Activated T-cell treated with anti-CD3 and anti-CD28 coated beads for 24 hours (primary cell): Measurements from ENCODE around the gene NR3C2.

ENCODE experiments used
- DNase-seq: peaks from one replicate; pipeline ENCODE4 v3.0.0-alpha.2; 2020; ENCODE audit warnings: low read depth

Gene NR3C2

DNA sequence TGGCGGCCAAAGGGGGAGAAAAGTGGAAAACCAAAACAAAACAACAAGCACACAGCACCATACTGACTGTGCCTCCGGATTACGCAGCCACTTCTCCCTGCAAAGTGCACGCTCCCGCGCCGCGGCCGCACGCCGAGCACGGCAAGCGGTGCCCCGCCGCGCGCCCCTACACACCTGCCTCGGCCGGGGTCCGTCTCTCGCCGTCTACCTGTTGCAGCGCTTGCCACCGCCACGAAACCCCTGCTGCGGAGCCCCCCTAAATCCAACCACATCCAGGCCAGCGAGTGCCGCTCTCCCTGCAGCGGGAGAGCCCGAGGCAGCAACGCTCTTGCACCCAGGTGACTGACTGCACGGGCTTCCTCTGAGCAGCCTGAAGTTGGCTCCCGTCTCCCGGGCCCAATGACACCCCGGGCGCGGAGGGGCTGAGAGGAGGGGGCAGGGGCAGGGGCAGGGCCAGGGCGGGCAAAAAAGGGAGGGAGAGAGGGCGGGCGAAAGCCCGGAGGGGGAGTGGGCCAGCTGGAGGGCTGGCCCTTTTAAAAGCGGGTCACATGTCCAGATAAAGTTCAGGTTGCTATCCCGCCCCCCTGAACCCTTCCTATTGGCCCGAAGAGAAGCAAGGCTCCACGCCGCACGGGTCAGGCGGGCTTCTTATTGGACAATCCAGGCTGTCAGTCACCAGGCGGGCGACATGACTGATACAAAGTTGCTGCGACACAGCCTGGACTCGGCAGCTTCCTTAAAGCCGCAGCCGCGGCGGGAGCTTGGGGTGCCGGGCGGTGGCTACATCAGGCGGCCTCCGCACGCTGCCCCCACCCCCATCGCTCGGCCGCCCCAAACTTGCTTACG lies at the start of gene NR3C2:
Gene NR3C2, minus strand, starts transcription at position 429 of the 846 bp plus-strand sequence.
- peak; percentile 94 for DNase-seq

- no peak for DNase-seq
These were observed 45.0 kb upstream of the NR3C2 start for GRCh38 chr4:148487181-148487580.

DNA sequence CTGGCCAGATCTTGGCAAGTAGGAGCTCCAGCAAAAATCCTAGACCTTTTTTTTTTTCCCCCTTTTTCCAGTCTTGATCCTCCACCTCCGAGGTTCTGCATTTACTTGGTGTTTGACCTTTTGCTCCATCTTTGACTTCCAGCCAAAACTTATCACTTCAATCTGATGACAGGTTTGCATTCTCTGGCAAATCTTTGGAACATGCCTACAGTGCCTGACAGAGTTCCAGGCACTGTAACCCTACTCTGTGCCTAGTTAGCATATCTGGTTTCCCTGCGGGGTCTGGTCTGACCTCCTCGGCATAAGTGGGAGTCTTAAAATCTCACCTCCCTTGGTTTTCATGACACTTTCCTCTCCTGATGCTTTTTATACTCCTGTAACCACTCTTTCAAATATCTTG lies 39.4 kb upstream of the NR3C2 start:
- DNase-seq: no peak

DNA sequence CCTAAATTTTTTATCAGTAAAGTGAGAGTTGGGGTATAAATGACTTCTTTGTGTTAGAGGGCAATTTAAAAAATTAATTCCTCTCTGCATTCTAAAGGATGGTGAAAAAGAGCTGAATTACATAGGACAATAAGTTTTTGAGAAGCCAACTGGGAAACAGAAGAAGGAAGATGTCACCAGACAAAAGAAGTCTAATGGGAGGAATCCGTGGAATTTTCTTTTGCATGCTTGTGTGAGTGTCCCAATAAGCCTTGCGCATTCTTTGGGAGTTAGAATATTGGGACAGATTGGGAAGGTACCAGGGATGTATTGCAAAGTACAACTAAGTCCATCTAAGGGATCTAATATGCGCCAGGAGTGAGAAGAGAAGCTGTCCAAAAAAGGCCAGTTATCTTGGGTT lies 35.1 kb upstream of the NR3C2 start:
- no peak for DNase-seq

- DNase-seq: no peak
These were observed 27.7 kb upstream of the NR3C2 start for GRCh38 chr4:148469938-148470337.

DNA sequence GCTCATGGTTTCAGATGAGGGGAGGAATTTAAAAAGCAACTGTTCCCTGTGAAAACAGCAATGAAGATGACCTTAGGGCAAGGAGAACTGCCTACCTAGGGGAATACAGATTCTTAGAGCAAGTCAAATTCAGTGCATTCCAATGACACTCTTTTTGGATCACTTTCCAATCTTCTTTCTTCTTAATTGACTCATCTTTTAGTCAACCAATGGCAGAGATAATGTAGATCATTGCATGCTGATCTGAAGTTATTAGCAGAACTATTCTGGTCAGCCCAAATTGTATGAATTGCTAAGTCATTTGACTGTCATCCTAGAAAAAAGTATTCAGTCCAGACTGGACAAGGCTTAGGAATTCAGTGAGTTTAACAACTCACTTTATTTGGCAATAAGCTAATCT lies 12.6 kb upstream of the NR3C2 start:
- DNase-seq: no peak

DNA sequence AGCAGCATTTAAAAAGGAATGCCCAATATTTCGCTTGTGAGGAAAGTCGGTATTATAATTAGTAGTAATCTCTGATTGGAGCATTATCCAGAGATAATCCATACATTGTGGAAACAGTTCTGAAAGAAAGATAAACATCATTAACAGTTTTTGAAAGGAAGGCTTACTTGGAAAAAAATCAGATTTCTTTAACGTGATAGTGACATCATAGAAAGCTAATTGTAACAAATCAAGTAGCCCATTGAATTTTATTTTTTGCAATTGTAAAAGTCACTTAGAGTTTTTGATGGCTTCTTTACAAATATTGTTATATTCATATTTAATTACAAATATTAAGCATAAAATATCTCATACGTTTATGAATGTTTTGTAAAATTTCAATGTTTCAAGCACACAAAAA lies 11.6 kb upstream of the NR3C2 start:
- DNase-seq: no peak

DNA sequence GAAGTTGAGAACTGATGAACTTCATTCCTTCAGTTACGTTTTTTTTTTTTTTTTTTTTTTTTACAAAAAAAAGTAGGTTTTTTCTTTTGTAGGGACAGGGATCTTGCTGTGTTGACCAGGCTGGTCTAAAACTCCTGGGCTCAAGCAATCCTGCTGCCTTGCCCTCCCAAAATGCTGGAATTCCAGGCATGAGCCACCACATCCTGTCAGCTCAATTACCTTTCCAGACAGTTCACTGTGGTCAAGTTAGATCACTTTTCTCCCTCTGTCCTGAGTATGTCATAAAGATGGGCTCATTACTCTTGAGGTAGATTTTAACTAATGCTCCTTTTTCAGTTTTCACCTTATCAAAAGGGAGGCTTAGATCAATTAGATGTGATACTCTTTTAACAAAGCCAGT lies 10.8 kb upstream of the NR3C2 start:
- DNase-seq: no peak

GRCh38 chr4:148449921-148450320 lies 7.7 kb upstream of the NR3C2 start:
- DNase-seq: no peak

DNA sequence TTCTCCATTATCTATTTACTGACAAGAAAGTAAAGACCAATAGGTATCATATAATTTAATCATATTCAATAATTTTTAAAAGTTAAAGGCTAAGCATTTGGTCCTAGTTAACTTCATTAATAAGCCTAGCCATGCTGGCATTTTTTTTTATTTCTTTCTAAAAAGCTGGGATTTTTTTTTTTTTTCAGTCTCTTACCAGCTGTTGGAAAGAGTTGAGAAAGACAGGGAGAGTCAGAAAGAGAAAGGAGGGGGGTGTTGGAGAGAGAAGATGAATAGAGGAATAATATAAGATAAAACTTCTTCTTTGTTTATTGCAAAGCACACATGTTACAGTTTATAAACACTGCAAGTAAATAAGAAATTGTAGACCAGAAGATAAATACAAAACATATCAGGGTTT lies 5.9 kb upstream of the NR3C2 start:
- no peak for DNase-seq

DNA sequence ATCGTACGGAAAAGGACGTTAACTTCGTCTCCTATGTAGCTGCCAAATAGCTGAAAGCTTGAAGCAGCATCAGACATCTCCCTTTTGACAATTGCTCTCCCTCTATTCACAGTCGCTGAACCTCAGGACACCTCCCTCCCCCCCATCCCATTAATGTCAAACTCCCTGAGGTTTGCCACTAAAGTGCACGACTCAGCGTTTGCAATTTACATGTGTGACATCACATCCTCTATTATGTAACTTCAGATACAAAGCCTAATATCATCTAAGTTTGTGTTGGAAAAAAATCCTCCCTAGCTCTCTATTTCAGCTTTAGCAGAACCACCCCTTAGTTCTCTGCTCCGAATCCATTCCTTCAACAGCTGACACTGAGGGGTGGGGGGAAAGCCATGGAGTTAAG lies 5.5 kb upstream of the NR3C2 start:
- DNase-seq: no peak

GRCh38 chr4:148445860-148446330 lies 3.7 kb upstream of the NR3C2 start:
- no peak for DNase-seq

DNA sequence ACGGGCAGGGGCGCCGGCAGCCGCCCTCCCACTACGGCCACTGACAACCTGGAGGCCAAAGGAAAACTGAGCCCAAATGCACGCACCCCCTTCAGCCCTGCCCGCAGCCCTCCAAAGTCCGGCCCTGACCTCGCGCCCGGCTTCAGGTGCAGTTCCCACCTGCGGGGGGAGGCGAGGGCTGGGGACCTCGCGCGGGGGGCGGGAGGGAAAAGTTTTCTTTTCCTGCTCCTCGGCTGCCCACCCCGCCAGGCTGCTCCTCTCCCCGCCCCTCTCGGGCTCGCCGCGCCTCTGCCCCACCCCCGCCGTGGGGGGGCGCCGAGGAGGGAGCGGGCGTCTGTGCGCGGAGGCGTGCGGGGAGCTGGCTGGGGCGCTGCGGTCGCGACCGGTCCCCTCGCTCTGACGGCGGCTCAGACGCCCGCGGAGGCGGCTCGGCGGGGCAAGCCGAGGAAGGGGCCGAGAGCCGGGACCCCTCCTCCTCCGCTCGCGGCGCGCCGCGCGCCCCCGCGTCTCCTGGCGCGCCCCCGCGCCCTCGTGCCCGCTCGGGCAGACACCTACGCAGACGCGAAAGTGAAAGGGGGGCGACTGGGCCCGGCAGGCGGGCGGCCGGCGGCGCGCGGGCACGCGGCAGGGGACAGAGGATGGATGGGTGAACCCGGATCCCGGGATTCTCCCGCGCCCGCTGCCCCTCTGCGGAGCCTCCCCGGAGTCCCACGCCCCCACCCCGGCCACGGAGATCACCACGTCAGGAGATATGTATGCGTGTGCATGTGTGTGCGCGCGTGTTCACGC lies 3.1 kb upstream of the NR3C2 start:
- peak; percentile 44 for DNase-seq

DNA sequence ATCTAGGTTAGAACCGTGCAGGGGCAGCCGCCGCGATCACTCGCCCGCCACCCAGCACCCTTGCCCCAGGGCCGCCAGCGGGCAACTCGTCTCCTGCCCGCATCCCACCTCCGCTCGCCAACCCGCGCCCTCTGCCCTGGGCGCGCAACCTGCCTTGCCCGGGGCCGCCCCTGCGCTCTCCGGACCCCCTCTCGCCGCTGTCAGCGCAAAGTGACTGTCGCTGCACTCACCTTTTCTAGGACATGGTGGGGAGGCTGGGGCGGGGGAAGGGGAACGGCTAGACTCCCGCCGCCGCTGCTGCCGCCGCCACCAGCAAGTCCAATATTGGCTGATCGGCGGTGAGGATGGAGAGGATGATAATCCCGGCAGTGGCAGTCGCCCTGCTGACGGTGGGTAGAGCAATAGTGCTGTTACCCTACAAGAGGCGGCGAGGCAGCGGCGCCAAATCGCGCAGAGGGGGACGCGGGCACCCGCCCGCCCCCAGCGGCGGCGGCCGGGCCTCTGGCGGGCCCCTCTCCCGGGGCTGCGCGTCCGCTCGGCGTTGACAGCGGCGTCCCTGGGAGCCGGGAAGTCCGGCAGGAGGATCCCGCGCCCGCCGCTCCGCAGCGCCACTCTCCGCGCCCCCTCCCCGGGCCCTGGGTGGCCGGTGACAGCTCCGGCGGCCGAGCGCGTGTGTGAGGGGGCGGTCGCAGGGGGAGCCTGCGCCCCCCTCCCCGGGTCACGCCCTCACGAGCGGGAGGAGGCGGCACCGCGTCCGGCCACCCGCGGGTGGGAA lies 2.3 kb upstream of the NR3C2 start:
- peak; percentile 19 for DNase-seq

DNA sequence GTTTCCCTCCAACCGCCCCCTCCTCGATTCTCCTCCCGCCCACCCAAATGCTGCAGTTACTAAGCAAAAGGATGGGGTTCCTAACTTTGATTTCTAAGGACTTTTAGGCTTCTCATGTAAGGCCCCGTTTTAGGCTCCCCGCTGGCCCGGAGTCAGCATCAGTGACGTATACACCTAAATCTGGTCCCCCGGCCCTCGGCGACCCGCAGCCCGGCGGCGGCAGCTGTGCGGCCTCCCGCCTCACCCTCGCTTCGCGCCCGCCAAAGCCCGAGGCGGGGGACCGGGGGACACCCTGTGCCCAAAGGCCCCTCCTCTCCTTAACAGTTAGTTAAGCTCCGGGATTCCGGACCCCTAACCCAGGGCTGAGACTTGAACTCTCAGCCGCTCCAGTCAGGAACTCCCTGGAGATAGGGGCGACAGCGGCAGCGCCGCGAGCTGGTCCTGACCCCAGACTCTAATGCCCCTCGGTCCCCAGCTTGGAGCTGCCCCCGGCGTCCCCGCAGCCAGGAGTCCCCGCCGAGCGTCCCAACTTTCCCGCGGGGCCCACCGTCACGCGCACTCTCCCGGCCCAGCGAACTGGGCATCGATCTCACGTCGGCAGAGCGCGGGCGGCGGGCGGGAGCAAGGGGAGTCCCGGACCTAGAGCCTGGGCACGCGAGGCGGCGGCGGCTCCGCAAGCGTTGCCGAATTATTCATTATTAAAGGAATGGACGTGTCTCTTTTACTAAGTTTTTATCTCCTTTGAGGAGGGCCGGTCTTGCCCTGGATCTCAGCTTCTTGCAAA lies 1.5 kb upstream of the NR3C2 start:
- DNase-seq: peak; percentile 7

DNA sequence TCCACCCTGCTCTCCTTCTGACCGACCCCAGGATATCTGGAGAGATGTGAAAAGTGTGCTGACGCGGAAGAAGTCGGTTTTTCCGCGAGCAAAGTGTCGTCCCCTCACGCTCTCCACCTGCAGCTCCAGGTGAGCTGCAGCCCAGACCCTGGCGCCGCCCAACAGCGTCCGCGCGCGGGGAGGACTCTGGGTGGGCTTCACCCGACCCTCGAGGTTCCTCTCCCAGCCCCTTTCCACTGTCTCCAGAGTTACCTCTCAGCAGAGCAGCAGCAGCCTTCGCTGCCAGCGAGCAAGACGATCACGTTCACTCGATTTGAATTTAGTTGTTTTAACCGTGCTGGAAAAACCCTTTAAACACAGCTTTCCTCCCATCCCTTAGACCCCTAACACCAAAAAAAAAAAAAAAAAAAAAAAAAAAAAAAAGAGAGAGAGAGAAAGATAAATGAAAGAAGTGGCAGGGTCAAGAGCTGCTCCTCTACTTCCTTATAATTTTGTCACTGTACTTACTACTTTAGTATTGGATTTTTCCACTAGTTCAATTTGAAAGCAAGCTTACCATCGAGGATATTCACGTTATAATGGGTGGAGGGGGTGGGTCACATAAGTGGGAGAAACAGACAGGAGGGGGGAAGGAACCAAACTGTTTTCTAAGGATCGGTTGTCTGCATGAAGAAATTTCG lies 758 bp upstream of the NR3C2 start:
- no peak for DNase-seq

DNA sequence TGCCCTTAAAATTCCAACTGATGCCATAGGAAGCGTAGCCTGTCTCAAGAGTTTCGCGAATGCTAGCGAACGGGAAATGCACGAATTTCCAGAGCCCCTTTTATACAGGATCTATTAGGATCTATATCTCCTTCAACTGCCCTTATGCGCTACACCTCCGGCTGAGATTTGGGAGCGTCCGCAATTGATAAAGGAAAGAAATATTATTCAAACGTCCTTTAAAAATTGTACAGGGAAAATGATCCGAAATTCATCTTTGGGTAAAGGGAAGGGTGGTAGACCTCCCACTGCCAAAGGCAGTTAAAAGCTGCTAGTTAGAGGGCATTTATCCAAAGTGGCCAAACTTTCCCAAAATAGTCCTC lies 609 bp downstream of the NR3C2 start:
- no peak for DNase-seq

GRCh38 chr4:148438047-148438446 lies 4.2 kb downstream of the NR3C2 start:
- no peak for DNase-seq

GRCh38 chr4:148437439-148437838 lies 4.8 kb downstream of the NR3C2 start:
- DNase-seq: no peak

DNA sequence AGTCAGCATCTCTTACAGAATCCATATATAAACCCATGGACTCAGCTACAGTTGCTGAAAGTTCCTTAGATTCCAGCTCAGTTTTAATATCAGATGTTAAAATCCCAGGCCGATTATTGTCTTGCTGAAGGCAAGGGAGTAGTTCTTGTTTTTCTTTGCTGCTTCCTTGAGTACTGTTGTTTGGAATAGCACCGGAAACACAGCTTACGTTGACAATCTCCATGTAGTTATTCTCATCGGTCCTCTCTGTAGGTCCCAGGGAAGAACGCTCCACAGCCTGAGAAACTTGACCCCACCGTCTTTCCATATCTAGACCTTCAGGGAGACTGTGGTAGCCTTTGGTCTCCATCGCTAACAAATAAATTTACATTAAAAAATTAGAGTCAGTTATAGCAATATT lies 5.7 kb downstream of the NR3C2 start:
- DNase-seq: no peak
